ENCODE results near the gene ANXA5. TPM values are rescaled to one million over a fixed set of nuclear protein-coding genes. Genes with fewer than 3 reads are reported as not detected.
A peak's percentile ranks its signal among the peaks of the same experiment; 100 is the strongest.

ANXA5 gene
- total RNA-seq, 2 experiments from 2014 or later: 98.4 to 99.5 TPM

DNA sequence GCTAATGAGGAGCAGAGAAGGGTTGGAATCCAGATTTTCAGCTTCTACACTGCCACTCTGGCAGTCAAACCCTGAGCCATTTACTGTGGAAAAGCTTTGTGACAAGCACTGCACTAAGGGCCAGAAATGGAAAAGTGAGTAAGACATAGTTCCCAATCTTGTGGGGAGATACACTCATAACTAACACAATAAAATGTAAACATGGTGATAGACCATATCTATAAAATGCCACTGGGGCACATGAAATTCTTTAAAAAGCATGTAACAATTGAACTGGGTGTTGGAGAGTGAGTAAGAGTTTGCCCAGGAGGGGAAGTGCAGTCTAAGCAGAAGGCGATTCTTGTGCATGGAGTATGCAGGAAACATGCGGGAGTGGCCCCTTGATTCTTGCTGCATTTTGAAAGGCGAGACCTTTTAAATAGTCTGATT is 32.0 kb upstream of the ANXA5 start:
- peaks cover 5% of the 10 kb centered on the region for H3K4me1 Mint-ChIP-seq (ENCODE audit: low read depth)
- no peaks in the 10 kb centered on the region for H3K9me3 Mint-ChIP-seq
- no peak overlapping the region for H3K27ac Mint-ChIP-seq
- intact Hi-C loops (cut with micrococcal nuclease): no loop called here
- H3K27me3 Mint-ChIP-seq (ENCODE audit: low read depth): no peaks in the 10 kb centered on the region
- no peak overlapping the region for H3K4me3 Mint-ChIP-seq
- DNase-seq: no peak
- CTCF ChIA-PET: interaction anchor here (1.2 to 1.7 kb wide), 2 partner anchors 33 to 355 kb away, joined by 3 to 4 read pairs; partner anchors contain the start of gene ANXA5
- H3K36me3 Mint-ChIP-seq (ENCODE audit: low read depth): no peaks in the 10 kb centered on the region

DNA sequence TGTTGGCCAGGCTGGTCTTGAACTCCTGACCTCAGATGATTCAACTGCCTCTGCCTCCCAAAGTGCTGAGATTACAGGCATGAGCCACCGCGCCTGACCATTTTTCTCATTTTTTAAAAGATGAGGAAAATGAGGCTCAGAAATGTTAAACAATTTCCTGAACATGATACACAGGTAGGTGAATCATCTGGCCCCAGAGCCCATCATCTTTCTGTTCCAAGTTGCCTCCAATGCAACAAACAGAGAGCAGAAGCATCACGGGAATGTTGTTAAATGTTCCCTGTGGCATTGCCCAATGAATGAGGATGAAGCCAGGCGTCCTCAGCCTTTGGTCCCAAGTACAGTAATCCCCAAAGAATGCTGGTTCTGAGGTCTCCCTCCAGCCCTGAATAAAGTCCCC is 31.3 kb upstream of the ANXA5 start:
- Mint-ChIP-seq H3K27ac (no peak overlapping the region), H3K9me3 (no peaks in the 10 kb centered on the region), H3K4me1 (ENCODE audit: low read depth) (peaks cover 5% of the 10 kb centered on the region), H3K4me3 (no peak overlapping the region), H3K36me3 (ENCODE audit: low read depth) (no peaks in the 10 kb centered on the region), H3K27me3 (ENCODE audit: low read depth) (no peaks in the 10 kb centered on the region)
- DNase-seq: no peak
- CTCF ChIA-PET: interaction anchor here (1.2 to 1.7 kb wide), 3 partner anchors 32 to 357 kb away, joined by 3 to 4 read pairs (median 4); partner anchors contain the start of gene ANXA5
- intact Hi-C loops (cut with micrococcal nuclease): no loop called here

DNA sequence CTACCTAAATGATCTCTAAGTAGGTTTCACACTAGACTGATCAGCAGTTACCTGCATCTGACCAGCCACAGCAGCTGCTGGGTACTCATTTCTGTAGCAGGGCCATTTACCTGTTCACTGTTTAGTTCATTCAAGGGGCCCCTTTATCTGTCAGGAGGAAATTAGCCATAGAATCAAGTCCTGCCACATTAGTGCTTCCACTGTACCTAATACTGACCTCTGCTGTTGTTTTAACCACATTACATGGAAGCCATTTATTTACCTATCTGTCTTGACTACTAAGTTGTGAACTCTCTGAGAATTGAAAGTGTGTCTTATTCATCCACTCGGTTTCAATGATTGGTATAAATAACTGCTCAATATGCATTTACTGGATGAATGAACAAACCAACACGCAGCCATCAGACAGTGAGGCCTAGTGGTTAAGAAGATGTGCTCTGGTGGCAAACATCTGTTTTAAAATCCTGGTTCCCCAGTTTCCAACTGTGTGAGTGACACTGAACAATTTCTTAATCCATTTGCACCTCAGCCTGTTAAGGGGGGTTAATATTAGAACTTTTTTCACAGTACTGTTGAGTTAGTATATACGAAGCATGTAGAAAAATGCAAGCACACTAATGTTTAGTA is 30.0 kb upstream of the ANXA5 start:
- intact Hi-C loops (cut with micrococcal nuclease): loop anchor here (1.0 to 2.0 kb wide), 6 partner anchors 20 to 356 kb away; partner anchors contain the start of gene ANXA5
- Mint-ChIP-seq H3K27ac (no peak overlapping the region), H3K4me3 (no peak overlapping the region), H3K27me3 (ENCODE audit: low read depth) (no peaks in the 10 kb centered on the region), H3K36me3 (ENCODE audit: low read depth) (no peaks in the 10 kb centered on the region), H3K4me1 (ENCODE audit: low read depth) (peaks cover 5% of the 10 kb centered on the region), H3K9me3 (no peaks in the 10 kb centered on the region)
- CTCF ChIA-PET: interaction anchor here (1.7 kb wide), 1 partner anchor 30 kb away, joined by 4 read pairs; the partner anchor contains the start of gene ANXA5
- DNase-seq: peak; percentile 36

DNA sequence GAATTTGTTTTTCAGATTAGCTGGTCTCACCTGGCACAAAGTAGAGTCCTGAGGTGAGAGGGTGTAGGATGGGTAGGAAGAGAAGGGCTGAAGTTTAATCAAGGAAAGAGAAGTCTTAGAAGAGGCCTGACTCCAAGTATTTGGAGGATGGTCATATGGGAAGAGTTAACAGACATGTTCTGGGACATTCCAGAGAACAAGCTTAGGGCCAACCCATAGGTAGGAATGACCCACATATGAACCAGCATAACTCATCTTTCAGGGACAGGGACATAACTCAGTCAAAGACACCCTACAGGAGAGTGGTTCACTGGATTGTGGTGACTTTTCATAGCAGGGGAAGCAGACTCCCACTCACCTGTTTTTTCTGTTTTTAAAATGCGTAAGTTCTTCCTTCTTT is 27.9 kb upstream of the ANXA5 start:
- Mint-ChIP-seq H3K27ac (no peak overlapping the region), H3K27me3 (ENCODE audit: low read depth) (no peaks in the 10 kb centered on the region), H3K4me1 (ENCODE audit: low read depth) (peaks cover 5% of the 10 kb centered on the region), H3K4me3 (no peak overlapping the region), H3K9me3 (no peaks in the 10 kb centered on the region), H3K36me3 (ENCODE audit: low read depth) (no peaks in the 10 kb centered on the region)
- no peak for DNase-seq
- intact Hi-C loops (cut with micrococcal nuclease): no loop called here
- CTCF ChIA-PET: interaction anchor here (1.2 to 2.1 kb wide), 2 partner anchors 12 to 262 kb away, joined by 4 to 5 read pairs; no protein-coding TSS in a partner anchor

DNA sequence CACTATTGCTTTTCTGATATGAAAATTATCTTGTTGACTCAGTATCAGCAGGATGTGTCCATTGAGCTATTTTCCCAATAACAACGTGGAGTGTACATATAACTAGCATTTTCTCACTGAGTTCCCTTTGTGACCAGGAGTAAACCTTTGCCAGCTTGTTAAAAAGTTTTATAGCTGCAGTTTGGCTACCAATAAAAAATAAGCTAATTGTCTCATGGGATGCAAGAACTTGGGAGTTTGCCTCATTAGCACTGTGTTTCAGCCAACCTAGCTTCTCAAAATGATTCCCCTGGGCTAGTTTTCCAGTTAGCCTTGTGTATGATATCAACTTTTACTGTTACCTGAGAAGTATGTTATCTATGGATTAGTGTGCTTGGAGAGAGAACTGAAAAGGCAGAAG is 24.9 kb upstream of the ANXA5 start:
- no peaks in the 10 kb centered on the region for H3K9me3 Mint-ChIP-seq
- CTCF ChIA-PET: no interaction called here
- peaks cover 8% of the 10 kb centered on the region for H3K27me3 Mint-ChIP-seq (ENCODE audit: low read depth)
- H3K4me1 Mint-ChIP-seq (ENCODE audit: low read depth): peaks cover under 1% of the 10 kb centered on the region
- no peak overlapping the region for H3K27ac Mint-ChIP-seq
- intact Hi-C loops (cut with micrococcal nuclease): no loop called here
- DNase-seq: no peak
- no peaks in the 10 kb centered on the region for H3K36me3 Mint-ChIP-seq (ENCODE audit: low read depth)
- no peak overlapping the region for H3K4me3 Mint-ChIP-seq

DNA sequence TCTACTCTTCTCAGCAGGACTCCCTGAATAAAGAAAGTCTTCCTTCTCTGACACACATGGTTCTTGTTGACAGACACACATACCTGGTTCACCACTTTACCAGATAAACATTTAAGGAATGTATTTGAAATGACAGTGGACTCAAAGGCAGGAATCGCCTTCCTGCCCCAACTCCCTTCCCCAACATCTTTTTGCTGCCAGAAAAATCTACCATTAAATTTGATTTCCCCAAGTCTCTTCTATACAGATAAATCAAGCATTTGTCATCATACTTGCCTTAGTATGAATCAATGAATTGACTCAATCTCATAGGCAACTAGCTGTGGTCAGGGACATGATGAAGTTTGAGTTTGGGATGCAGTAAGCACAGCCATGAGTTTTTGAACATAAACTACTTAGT is 23.3 kb upstream of the ANXA5 start:
- CTCF ChIA-PET: no interaction called here
- Mint-ChIP-seq H3K4me3 (no peak overlapping the region), H3K4me1 (ENCODE audit: low read depth) (no peaks in the 10 kb centered on the region), H3K9me3 (no peaks in the 10 kb centered on the region), H3K27ac (no peak overlapping the region), H3K27me3 (ENCODE audit: low read depth) (peaks cover 14% of the 10 kb centered on the region), H3K36me3 (ENCODE audit: low read depth) (no peaks in the 10 kb centered on the region)
- intact Hi-C loops (cut with micrococcal nuclease): no loop called here
- no peak for DNase-seq

DNA sequence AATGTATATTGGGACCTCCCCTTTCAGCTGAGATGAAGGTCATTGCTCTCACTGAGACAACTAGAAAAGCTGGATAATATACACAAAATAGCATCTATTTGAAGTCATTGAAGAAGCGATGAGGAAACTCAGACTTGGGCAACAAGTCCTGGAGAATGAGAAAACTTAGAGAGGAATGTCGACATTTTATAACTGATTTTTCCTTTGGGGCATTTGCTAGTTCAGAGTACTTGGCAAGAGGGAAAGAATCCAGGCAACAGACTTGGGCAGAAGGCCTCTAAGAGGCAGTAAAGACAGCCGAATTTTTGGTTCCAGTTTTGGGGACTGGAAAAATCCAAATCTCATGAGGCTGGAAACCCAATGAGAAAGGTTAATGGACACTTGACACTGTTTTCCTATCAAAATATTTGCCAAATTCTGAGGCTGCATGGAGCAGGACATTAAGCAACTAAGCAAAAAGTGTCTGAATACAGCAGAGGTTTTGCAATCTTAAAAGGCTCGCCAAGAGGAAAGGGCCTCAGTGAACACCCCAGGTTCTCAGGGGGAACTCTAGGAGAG is 21.0 kb upstream of the ANXA5 start:
- Mint-ChIP-seq H3K36me3 (ENCODE audit: low read depth) (no peaks in the 10 kb centered on the region), H3K27me3 (ENCODE audit: low read depth) (peaks cover 20% of the 10 kb centered on the region), H3K4me1 (ENCODE audit: low read depth) (no peaks in the 10 kb centered on the region), H3K27ac (no peak overlapping the region), H3K9me3 (no peaks in the 10 kb centered on the region), H3K4me3 (no peak overlapping the region)
- DNase-seq: no peak
- intact Hi-C loops (cut with micrococcal nuclease): no loop called here
- CTCF ChIA-PET: no interaction called here

DNA sequence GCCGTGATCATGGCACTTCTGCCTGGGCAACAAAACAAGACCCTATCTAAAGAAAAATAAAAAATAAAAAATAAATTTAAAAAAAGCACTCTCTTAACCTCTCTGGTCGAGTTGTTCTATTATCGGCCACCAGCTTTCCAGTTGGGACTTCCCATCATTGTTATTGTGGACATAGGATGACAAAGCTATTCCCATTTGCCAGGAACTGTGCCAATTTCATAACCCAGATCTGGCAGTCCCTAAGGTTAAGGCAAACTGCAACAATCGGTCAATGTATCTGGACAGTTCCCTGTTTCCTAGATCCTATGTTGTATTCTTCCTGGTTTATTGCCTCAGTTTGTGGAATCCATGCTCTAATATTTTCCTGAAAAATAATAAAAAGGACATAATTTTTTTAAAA is 17.8 kb upstream of the ANXA5 start:
- no peak overlapping the region for H3K4me3 Mint-ChIP-seq
- H3K9me3 Mint-ChIP-seq: no peaks in the 10 kb centered on the region
- DNase-seq: no peak
- intact Hi-C loops (cut with micrococcal nuclease): no loop called here
- H3K27me3 Mint-ChIP-seq (ENCODE audit: low read depth): peaks cover 34% of the 10 kb centered on the region
- no peaks in the 10 kb centered on the region for H3K36me3 Mint-ChIP-seq (ENCODE audit: low read depth)
- peaks cover 10% of the 10 kb centered on the region for H3K4me1 Mint-ChIP-seq (ENCODE audit: low read depth)
- H3K27ac Mint-ChIP-seq: no peak overlapping the region
- CTCF ChIA-PET: no interaction called here

DNA sequence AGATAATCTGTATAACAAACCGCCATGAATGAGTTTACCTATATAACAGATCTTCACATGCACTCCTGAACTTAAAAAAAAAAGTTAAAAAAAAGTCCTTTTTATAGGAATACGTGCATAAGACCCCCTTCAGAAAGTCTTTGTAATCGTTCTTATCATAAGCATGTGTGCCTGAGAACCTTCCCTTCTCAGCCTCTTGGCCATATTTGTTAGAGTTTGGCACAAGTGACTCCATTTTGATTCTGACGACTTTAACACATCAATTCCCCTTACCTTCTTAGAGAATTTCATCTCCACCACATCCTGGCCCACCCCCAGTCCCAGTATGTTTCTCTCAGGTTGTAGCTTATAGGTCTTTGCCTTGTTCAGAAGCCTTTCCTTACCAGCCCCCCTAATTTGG is 16.0 kb upstream of the ANXA5 start:
- Mint-ChIP-seq H3K9me3 (no peaks in the 10 kb centered on the region), H3K4me3 (no peak overlapping the region), H3K27ac (no peak overlapping the region), H3K4me1 (ENCODE audit: low read depth) (peaks cover 10% of the 10 kb centered on the region), H3K36me3 (ENCODE audit: low read depth) (no peaks in the 10 kb centered on the region), H3K27me3 (ENCODE audit: low read depth) (peaks cover 42% of the 10 kb centered on the region)
- CTCF ChIA-PET: interaction anchor here (0.9 kb wide), 1 partner anchor 17 kb away, joined by 4 read pairs; no protein-coding TSS in a partner anchor
- DNase-seq: no peak
- intact Hi-C loops (cut with micrococcal nuclease): no loop called here

DNA sequence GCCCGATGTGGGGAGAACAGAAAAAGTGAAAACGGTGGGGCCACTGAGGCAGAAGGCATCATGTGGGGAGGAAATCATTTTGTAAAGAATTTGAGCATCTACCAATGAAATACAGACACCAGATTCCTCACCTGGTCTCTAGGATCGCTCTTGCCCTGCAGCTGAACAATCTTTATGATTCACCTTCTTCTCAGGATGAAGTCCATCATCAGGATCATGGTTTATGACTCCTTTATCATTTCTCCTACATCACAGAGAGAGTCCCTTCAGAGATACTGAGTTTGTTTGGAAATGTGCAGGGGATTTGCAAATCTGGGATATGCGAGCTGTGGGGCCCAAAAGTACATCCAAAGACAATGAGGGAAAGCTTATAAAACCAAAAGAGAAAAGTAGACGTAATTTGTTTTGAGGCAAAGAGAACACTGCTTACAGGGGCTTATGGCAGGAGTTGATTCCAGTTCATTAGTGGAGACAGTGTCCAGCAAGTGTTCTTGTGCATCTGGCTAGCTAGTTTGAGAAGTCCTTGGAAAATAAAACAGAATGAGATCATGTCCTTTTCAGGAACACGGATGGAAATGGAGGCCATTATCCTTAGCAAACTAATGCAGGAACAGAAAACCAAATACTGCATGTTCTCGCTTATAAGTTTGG is 15.3 kb upstream of the ANXA5 start:
- CTCF ChIA-PET: interaction anchor here (0.9 kb wide), 1 partner anchor 16 kb away, joined by 4 read pairs; no protein-coding TSS in a partner anchor

DNA sequence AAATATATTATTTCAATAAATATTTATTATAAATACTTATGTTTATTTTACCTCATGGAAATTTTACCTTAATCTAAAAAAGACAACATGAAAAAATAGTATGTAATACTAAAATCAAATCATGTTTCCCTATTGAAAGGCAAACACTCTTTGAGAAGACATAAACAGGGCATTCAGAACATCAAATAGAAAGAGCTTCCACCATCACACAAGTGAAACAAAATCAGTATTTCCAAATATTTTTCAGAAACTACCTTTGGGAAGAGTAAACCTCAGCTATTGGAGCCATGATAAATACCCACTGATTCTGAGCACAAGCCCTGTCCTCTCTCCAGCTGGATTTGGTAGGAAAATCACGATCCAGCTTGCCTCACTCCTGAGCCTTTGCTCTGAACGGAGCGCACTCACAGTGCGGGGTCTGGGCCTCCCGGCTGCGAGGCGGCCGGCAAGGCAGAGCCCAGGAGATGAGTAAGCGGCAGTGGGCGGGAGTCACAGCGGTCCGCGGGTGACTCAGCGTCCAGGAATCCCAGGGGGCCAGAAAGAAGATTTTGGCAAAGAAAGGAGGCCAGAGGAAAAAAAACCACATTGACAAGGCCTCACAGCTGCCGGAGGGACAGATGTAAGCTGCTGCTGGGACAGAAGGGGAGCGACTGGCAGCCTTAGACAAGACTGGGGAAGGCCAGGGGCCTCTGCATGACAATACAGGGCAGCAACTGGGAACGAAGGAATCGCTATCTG is 14.7 kb upstream of the ANXA5 start:
- intact Hi-C loops (cut with micrococcal nuclease): no loop called here
- no peak overlapping the region for H3K4me3 Mint-ChIP-seq
- peaks cover 39% of the 10 kb centered on the region for H3K27me3 Mint-ChIP-seq (ENCODE audit: low read depth)
- H3K27ac Mint-ChIP-seq: no peak overlapping the region
- CTCF ChIA-PET: no interaction called here
- peak; percentile 35 for DNase-seq
- peaks cover 23% of the 10 kb centered on the region for H3K4me1 Mint-ChIP-seq (ENCODE audit: low read depth)
- no peaks in the 10 kb centered on the region for H3K36me3 Mint-ChIP-seq (ENCODE audit: low read depth)
- H3K9me3 Mint-ChIP-seq: no peaks in the 10 kb centered on the region

More for the DNA sequence above, 15.3 kb upstream of the ANXA5 start:
- Mint-ChIP-seq H3K27ac (no peak overlapping the region), H3K36me3 (ENCODE audit: low read depth) (no peaks in the 10 kb centered on the region), H3K27me3 (ENCODE audit: low read depth) (peaks cover 39% of the 10 kb centered on the region), H3K4me3 (no peak overlapping the region), H3K4me1 (ENCODE audit: low read depth) (peaks cover 16% of the 10 kb centered on the region), H3K9me3 (no peaks in the 10 kb centered on the region)
- no peak for DNase-seq
- intact Hi-C loops (cut with micrococcal nuclease): no loop called here

DNA sequence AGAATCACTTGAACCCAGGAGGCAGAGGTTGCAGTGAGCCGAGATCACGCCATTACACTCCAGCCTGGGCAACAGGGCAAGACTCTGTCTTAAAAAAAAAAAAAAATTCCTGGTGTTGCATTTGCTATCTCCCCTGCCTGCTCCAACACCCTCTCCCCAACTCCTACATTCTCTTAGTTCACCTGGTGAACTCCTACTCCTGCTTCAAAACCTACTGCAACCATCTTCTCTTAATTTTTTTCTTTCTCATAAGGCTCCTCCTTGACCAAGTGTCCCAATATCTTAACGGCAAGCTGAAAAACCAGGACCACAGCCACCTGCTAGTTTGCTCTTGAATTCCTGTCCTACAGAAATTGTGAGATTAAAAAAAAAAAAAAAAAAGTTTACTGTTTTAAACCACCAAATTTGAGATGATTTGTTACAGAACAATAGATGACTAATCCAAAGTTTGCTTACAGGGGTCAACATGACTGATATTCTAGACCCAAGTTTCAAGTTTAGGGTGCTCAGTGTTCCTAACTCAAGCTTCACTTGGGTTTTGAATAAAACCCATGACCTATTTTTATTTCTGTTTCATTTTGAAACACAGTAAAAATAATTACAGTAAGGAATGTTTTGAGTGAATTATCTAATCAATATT is 13.1 kb upstream of the ANXA5 start:
- no peak for DNase-seq
- Mint-ChIP-seq H3K9me3 (no peaks in the 10 kb centered on the region), H3K4me1 (ENCODE audit: low read depth) (peaks cover 25% of the 10 kb centered on the region), H3K4me3 (no peak overlapping the region), H3K27me3 (ENCODE audit: low read depth) (peaks cover 36% of the 10 kb centered on the region), H3K27ac (no peak overlapping the region), H3K36me3 (ENCODE audit: low read depth) (no peaks in the 10 kb centered on the region)
- intact Hi-C loops (cut with micrococcal nuclease): no loop called here
- CTCF ChIA-PET: interaction anchor here (0.6 kb wide), 1 partner anchor 878 kb away, joined by 4 read pairs; no protein-coding TSS in a partner anchor
